PC-9 (cell line): ENCODE measurements around the gene HDDC3. TPM values are rescaled to one million over a fixed set of nuclear protein-coding genes. Genes with fewer than 3 reads are reported as not detected.

ENCODE experiments used
- BruUV-seq: library from RNA; stranded (reverse); fragments of 400-500 nt; replicated peaks from 2 replicates; lab custom pipeline; 2021; lab: Mats Ljungman, UMichigan
- CTCF ChIA-PET: fragments of 300-600 bp; sonication (Branson Sonifier 250); formaldehyde crosslinking; loops from one replicate; lab custom pipeline; 2022; ENCODE audit warnings: antibody characterized with exemption; lab: Charles Lee
- POLR2A ChIA-PET: fragments of 300-600 bp; sonication (Branson Sonifier 250); formaldehyde crosslinking; loops from one replicate; lab custom pipeline; 2022; ENCODE audit warnings: antibody characterized with exemption; ENCODE audit not compliant: unreplicated experiment; lab: Charles Lee
- DNase-seq, 2 experiments: peaks; one replicate each; pipeline versions ENCODE4 v3.0.0 to v3.0.0-alpha.2; 2015 to 2022; ENCODE audit warnings: mixed read lengths in 1 of 2
- H2AFZ ChIP-seq: fragments of 200-600 bp; sonication (generic); 2 replicates; pipeline ENCODE4 v1.8.1; 2017; ENCODE audit warnings: antibody characterized with exemption
- H3F3A ChIP-seq: fragments of 200-600 bp; sonication (generic); 2 replicates; pipeline ENCODE4 v1.8.1; 2017; ENCODE audit warnings: antibody characterized with exemption, mild to moderate bottlenecking, low read depth; ENCODE audit not compliant: insufficient read depth
- H3K27ac ChIP-seq: fragments of 200-600 bp; sonication (generic); 2 replicates; pipeline ENCODE4 v1.6.1; 2016; ENCODE audit warnings: mixed run types
- H3K27me3 ChIP-seq: fragments of 200-600 bp; sonication (generic); 2 replicates; pipeline ENCODE4 v1.6.1; 2016; ENCODE audit warnings: low read depth, mixed run types; ENCODE audit not compliant: insufficient read depth
- H3K36me3 ChIP-seq: fragments of 200-600 bp; sonication (generic); 2 replicates; pipeline ENCODE4 v1.6.1; 2016; ENCODE audit warnings: low read depth, mixed run types
- H3K4me1 ChIP-seq: fragments of 200-600 bp; sonication (generic); replicated peaks from 2 replicates; pipeline ENCODE4 v1.6.1; 2016; ENCODE audit warnings: mixed run types; ENCODE audit not compliant: insufficient read depth
- H3K4me2 ChIP-seq: fragments of 200-600 bp; sonication (generic); 2 replicates; pipeline ENCODE4 v1.6.1; 2017; ENCODE audit warnings: mixed run types
- H3K4me3 ChIP-seq: fragments of 200-600 bp; sonication (generic); 2 replicates; pipeline ENCODE4 v1.6.1; 2016; ENCODE audit warnings: mixed run types
- H3K79me2 ChIP-seq: fragments of 200-600 bp; sonication (generic); 2 replicates; pipeline ENCODE4 v1.6.1; 2017; ENCODE audit warnings: low read depth, mixed run types
- H3K9me2 ChIP-seq: fragments of 200-600 bp; sonication (generic); 2 replicates; pipeline ENCODE4 v1.8.1; 2017; ENCODE audit warnings: mild to moderate bottlenecking; ENCODE audit not compliant: insufficient read depth
- H3K9me3 ChIP-seq: fragments of 200-600 bp; sonication (generic); 2 replicates; pipeline ENCODE4 v1.8.1; 2016; ENCODE audit warnings: low read depth; ENCODE audit not compliant: insufficient read depth
- H4K20me1 ChIP-seq: fragments of 200-600 bp; sonication (generic); 2 replicates; pipeline ENCODE4 v1.8.1; 2017; ENCODE audit not compliant: insufficient read depth
- EZH2 ChIP-seq: fragments of 200-600 bp; sonication (generic); IDR thresholded peaks from 2 replicates; pipeline ENCODE4 v1.8.0; 2017; ENCODE audit warnings: antibody characterized with exemption, low read depth
- intact Hi-C: fragments of 100-400 bp; cut with micrococcal nuclease; formaldehyde crosslinking; loops from one replicate; pipeline ENCODE4 v1.10.0; 2022; ENCODE audit not compliant: unreplicated experiment
- total RNA-seq: library from RNA; stranded (reverse); gene quantifications from 2 replicates; pipeline ENCODE4 v1.2.3, GENCODE V29; 2021
- TF ChIP-seq, protein P1 (sequence below): fragments of 200-600 bp; sonication (generic); conservative IDR thresholded peaks from 2 replicates; pipeline ENCODE4 v1.6.1; 2017; ENCODE audit warnings: mixed run types, antibody characterized with exemption, mild to moderate bottlenecking, moderate library complexity

The HDDC3 gene
- total RNA-seq, 1 experiment from 2014 or later, result 18.1 TPM

GRCh38 chr15:90911906-90912769, 20.2 kb downstream of the HDDC3 start:
- Histone ChIP-seq H3K9me2 (no peaks in the 10 kb centered on the region), H3K4me3 (no peak overlapping the region), H3K4me1 (no peaks in the 10 kb centered on the region), H3K9me3 (no peaks in the 10 kb centered on the region), H3K4me2 (no peak overlapping the region), H3F3A (peaks cover 6% of the 10 kb centered on the region; the same call in 1 of the 2 replicates), H4K20me1 (no peaks in the 10 kb centered on the region), H3K36me3 (no peaks in the 10 kb centered on the region), H2AFZ (no peak overlapping the region), H3K27me3 (no peaks in the 10 kb centered on the region), H3K27ac (no peak overlapping the region), H3K79me2 (no peaks in the 10 kb centered on the region)
- no peak for TF ChIP-seq EZH2
- TF ChIP-seq, protein P1, sequence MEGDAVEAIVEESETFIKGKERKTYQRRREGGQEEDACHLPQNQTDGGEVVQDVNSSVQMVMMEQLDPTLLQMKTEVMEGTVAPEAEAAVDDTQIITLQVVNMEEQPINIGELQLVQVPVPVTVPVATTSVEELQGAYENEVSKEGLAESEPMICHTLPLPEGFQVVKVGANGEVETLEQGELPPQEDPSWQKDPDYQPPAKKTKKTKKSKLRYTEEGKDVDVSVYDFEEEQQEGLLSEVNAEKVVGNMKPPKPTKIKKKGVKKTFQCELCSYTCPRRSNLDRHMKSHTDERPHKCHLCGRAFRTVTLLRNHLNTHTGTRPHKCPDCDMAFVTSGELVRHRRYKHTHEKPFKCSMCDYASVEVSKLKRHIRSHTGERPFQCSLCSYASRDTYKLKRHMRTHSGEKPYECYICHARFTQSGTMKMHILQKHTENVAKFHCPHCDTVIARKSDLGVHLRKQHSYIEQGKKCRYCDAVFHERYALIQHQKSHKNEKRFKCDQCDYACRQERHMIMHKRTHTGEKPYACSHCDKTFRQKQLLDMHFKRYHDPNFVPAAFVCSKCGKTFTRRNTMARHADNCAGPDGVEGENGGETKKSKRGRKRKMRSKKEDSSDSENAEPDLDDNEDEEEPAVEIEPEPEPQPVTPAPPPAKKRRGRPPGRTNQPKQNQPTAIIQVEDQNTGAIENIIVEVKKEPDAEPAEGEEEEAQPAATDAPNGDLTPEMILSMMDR, result no peak
- intact Hi-C loops, result no loop called here
- ChIA-PET POLR2A (no interaction called here), CTCF (no interaction called here)
- BruUV-seq, result no TSS peak
- no peak for DNase-seq

DNA sequence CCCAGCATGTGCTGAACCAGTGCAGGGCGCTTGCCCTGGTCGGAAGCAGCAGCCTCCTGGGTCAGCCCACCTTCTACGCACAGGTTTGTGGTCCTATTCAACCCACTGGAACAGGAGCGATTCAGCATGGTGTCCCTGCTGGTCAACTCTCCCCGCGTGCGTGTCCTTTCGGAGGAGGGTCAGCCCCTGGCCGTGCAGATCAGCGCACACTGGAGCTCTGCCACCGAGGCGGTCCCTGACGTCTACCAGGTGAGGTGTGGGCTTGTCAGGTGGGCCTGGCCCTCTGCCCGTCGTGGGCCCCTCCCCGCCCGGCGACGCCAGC, 21.1 kb downstream of the HDDC3 start:
- ChIA-PET POLR2A (no interaction called here), CTCF (no interaction called here)
- Histone ChIP-seq H3K36me3 (no peaks in the 10 kb centered on the region), H3K27ac (no peak overlapping the region), H3K4me1 (no peaks in the 10 kb centered on the region), H3K79me2 (no peaks in the 10 kb centered on the region), H3F3A (peaks cover 6% of the 10 kb centered on the region; the same call in 1 of the 2 replicates), H4K20me1 (no peaks in the 10 kb centered on the region), H3K4me3 (no peak overlapping the region), H2AFZ (no peak overlapping the region), H3K9me2 (no peaks in the 10 kb centered on the region), H3K9me3 (no peaks in the 10 kb centered on the region), H3K4me2 (no peak overlapping the region), H3K27me3 (no peaks in the 10 kb centered on the region)
- intact Hi-C loops, result no loop called here
- DNase-seq, result no peak
- no peak for TF ChIP-seq EZH2
- TF ChIP-seq, protein P1, result no peak
- BruUV-seq, result no TSS peak

- peaks cover 6% of the 10 kb centered on the region; the same call in 1 of the 2 replicates for H3F3A ChIP-seq
- no peak for TF ChIP-seq EZH2
- TF ChIP-seq, protein P1, result no peak
- no peak overlapping the region for H2AFZ ChIP-seq
- no peak overlapping the region for H3K27ac ChIP-seq
- no peak overlapping the region for H3K4me2 ChIP-seq
- POLR2A ChIA-PET, result no interaction called here
- H3K4me1 ChIP-seq, result no peaks in the 10 kb centered on the region
- H3K79me2 ChIP-seq, result no peaks in the 10 kb centered on the region
- no peaks in the 10 kb centered on the region for H3K9me3 ChIP-seq
- intact Hi-C loops, result no loop called here
- no TSS peak for BruUV-seq
- DNase-seq, result no peak
- no peak overlapping the region for H3K4me3 ChIP-seq
- no peaks in the 10 kb centered on the region for H3K27me3 ChIP-seq
- H3K36me3 ChIP-seq, result no peaks in the 10 kb centered on the region
- CTCF ChIA-PET, result no interaction called here
- no peaks in the 10 kb centered on the region for H4K20me1 ChIP-seq
- no peaks in the 10 kb centered on the region for H3K9me2 ChIP-seq
Observed at GRCh38 chr15:90910441-90911301, 21.7 kb downstream of the HDDC3 start.
